NB4 (cell line): Measurements from ENCODE around the gene CLINT1.
"Not testable (repeated sequence)": the region's sequence is repeated elsewhere in the genome, so short reads cannot be mapped to it uniquely, and the experiment has no call there.

Experiments
- DNase-seq: peaks from one replicate; pipeline ENCODE4 v3.0.0; 2010; ENCODE audit warnings: low read depth
- H3K4me3 ChIP-seq: one replicate; pipeline ENCODE4 v1.5.1; 2011; ENCODE audit warnings: mild to moderate bottlenecking, low read depth, low read length, moderate library complexity
- MYC ChIP-seq: IDR thresholded peaks from 2 replicates; pipeline ENCODE4 v1.6.1; 2011; ENCODE audit warnings: low read depth, low read length
- POLR2A ChIP-seq: IDR thresholded peaks from 2 replicates; pipeline ENCODE4 v1.6.1; 2011; ENCODE audit warnings: mild to moderate bottlenecking; ENCODE audit not compliant: insufficient read length; ENCODE audit errors: extremely low read depth
- TF ChIP-seq, protein P1 (sequence below): IDR thresholded peaks from one replicate; pipeline ENCODE4 v1.5.1; 2012; ENCODE audit warnings: low read depth, low read length
- TF ChIP-seq, protein P2 (sequence below): IDR thresholded peaks from 2 replicates; pipeline ENCODE4 v1.6.1; 2011; ENCODE audit warnings: low read depth, low read length

Gene CLINT1

DNA sequence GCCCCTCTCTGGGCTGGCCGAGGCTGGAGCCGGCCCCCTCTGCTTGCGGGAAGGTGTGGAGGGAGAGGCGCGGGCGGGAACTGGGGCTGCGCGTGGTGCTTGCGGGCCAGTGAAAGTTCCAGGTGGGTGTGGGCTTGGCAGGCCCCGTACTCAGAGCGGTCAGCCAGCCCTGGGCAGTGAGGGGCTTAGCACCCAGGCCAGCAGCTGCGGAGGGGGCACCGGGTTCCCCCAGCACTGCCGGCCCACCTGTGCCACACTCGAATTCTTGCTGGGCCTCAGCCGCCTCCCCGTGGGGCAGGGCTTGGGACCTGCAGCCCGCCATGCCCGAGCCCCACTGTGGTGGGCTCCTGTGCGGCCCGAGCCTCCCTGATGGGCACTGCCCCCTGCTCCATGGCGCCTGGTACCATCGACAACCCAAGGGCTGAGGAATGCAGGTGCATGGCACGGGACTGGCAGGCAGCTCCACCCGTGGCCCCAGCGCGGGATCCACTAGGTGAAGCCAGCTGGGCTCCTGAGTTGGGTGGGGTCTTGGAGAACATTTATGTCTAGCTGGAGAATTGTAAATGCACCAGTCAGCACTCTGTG lies 27.9 kb upstream of the CLINT1 start:
- TF ChIP-seq POLR2A (no peak), MYC (no peak)
- TF ChIP-seq, protein P1, sequence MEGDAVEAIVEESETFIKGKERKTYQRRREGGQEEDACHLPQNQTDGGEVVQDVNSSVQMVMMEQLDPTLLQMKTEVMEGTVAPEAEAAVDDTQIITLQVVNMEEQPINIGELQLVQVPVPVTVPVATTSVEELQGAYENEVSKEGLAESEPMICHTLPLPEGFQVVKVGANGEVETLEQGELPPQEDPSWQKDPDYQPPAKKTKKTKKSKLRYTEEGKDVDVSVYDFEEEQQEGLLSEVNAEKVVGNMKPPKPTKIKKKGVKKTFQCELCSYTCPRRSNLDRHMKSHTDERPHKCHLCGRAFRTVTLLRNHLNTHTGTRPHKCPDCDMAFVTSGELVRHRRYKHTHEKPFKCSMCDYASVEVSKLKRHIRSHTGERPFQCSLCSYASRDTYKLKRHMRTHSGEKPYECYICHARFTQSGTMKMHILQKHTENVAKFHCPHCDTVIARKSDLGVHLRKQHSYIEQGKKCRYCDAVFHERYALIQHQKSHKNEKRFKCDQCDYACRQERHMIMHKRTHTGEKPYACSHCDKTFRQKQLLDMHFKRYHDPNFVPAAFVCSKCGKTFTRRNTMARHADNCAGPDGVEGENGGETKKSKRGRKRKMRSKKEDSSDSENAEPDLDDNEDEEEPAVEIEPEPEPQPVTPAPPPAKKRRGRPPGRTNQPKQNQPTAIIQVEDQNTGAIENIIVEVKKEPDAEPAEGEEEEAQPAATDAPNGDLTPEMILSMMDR, result no peak
- TF ChIP-seq, protein P2, sequence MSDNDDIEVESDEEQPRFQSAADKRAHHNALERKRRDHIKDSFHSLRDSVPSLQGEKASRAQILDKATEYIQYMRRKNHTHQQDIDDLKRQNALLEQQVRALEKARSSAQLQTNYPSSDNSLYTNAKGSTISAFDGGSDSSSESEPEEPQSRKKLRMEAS, result no peak
- no peak overlapping the region for H3K4me3 ChIP-seq
- DNase-seq, result no peak

DNA sequence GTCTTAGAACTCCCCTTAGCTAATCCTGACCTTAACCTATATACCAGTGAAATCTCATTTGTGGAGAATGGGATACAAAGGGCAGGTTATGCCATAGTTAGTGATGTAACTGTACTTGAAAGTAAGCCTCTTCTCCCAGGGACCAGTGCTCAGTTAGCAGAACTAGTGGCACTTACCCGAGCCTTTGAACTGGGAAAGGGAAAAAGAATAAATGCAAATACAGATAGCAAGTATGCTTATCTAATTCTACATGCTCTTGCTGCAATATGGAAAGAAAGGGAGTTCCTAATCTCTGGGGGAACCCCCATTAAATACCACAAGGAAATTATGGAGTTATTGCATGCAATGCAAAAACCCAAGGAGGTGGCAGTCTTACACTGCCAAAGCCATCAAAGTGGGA lies 26.1 kb upstream of the CLINT1 start:
- DNase-seq, H3K4me3 ChIP-seq: not testable (repeated sequence)

DNA sequence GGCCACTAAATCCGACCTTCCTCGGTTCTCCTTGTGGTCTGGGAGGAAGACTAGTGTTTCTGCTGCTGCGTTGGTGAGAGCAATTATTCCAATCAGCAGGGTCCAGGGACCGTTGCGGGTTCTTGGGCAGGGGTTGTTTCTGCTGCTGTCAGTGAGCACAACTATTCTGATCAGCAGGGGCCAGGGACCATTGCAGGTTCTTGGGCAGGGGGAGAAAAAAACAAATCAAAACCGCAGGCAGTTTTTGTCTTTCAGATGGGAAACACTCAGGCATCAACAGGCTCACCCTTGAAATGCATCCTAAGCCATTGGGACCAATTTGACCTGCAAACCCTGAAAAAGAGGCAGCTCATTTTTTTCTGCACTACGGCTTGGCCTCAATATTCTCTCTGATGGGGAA lies 22.6 kb upstream of the CLINT1 start:
- not testable (repeated sequence) for DNase-seq, H3K4me3 ChIP-seq

DNA sequence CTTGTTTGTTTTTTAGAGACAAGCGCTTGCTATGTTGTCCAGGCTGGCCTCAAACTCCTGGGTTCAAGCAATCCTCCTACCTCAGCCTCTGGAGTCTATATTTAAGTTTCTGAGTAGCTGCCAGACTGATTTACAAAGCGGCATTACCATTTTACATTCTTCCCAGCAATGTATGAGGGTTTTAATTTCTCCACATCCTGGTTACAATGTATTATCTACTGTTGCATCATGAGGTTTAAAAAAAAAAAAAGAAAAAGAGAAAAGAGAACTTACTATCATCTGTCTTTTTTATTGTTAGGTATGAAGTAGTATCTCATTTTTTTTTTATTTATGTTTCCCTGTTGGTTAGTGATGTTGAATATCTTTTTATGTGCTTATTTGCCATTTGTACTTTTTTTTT lies 18.9 kb upstream of the CLINT1 start:
- TF ChIP-seq MYC, result no peak
- TF ChIP-seq, protein P2, result no peak
- TF ChIP-seq POLR2A, result no peak
- TF ChIP-seq, protein P1, result no peak
- no peak overlapping the region for H3K4me3 ChIP-seq
- DNase-seq, result no peak

DNA sequence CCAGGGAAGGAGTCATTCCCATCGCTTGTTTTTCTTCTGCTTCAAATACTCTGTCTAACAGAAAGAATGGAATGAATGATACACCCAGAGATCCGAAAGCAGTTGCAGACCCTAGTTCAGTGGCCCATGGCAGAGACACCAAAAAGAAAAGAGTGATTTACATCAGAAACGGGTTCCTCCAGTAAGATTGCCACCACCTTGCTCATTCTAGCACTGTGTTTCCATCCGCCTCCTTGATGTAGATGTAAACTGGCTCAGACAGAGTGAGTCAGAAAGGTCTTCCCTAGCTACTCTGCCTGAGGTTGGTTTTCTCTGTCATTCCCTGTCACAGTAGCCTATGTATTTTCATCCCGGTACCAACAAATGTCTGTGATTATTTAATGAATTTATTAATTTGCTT lies 15.9 kb upstream of the CLINT1 start:
- no peak overlapping the region for H3K4me3 ChIP-seq
- DNase-seq, result no peak
- no peak for TF ChIP-seq MYC
- TF ChIP-seq, protein P2, result no peak
- TF ChIP-seq, protein P1, result no peak
- no peak for TF ChIP-seq POLR2A

DNA sequence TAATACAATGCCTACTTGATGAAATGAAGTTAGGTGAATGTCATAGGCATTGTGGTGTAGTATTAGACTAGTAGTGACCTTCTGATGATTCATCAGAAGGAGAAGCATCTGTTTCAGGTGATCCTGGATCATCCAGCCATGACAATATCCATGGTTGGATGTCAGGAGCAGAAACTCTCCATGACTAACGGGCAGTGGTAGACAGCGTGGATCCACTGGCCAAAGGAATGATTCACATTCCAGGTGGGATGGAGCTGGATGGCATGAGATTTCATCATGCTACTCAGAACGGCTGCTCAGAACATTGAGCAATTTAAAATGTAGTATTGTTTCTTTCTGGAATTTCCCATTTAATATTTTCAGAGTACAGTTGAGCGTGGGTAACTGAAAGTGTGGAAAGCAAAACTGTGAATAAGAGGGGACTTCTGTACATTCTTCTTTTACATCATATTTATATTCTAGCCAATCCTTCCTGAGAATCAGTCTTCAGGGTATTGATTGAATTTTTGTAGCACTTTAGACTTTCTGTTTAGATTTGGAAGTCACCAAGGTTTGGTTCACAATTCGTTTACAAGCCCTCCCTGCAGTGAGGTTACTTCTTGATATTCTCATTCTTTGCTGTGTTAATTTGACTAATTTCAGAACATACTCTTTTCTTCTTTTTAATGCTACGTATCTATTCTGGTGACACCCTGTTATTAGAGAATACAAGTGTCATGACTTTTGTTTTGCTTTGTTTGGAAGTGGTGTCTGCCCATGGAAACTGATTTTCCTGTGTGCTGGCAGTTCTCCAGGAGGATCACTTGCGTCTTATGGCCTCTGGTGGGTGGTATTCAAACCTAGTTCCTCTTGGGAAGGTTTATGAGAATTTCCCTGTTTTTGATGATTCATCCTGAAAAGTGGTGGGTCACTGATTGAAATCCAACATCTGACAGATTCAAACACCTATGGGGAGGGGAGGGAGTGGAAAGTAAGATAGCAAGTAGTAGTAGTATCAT lies 12.2 kb upstream of the CLINT1 start:
- DNase-seq, result no peak
- TF ChIP-seq, protein P2, result no peak
- TF ChIP-seq POLR2A, result no peak
- no peak for TF ChIP-seq MYC
- TF ChIP-seq, protein P1, result no peak
- no peak overlapping the region for H3K4me3 ChIP-seq
